CD4-positive, alpha-beta T cell treated with Interleukin-21 for 1 hour (primary cell): ENCODE data around the gene SLC30A1.
"Not testable (repeated sequence)": the region's sequence is repeated elsewhere in the genome, so short reads cannot be mapped to it uniquely, and the experiment has no call there.

Source experiments
- DNase-seq: peaks from one replicate; pipeline ENCODE4 v3.0.0-alpha.2; 2020

Gene SLC30A1

DNA sequence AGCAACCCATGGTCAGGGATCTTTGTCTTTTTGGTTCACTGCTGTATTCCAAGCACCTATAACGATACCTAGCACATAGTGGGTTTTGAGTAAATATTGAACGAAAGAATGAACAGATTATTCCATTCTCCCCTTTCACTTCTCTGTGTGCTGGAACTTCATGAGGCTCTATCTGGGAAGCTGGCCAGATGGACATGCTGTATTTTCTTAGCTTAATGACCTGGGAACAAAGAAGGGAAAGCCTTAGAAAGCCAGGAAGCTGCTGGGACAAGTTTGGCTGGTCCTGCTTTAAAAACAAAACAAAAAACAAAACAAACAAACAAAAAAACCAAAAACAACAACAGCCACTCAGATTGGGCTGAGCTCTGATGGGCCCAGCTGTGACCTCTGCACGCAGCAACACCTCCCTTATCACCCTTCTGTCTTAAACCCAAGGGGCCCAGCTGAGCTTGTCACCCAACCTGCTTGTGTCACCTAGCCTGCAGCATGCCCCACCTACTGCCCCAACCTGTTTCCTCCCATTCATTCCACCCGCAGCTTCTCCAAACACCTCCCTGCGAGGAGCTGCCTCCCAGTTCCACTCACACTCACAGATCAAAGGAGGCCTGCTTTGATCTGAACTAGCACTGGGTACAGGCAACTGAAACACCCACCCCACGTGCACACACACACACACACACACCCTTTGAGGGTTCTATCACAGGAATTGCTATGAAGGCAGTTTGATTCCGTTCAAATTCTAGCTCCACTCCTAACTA is 37.1 kb downstream of the SLC30A1 start:
- DNase-seq, result no peak

GRCh38 chr1:211541278-211541677 is 37.7 kb downstream of the SLC30A1 start:
- no peak for DNase-seq

DNA sequence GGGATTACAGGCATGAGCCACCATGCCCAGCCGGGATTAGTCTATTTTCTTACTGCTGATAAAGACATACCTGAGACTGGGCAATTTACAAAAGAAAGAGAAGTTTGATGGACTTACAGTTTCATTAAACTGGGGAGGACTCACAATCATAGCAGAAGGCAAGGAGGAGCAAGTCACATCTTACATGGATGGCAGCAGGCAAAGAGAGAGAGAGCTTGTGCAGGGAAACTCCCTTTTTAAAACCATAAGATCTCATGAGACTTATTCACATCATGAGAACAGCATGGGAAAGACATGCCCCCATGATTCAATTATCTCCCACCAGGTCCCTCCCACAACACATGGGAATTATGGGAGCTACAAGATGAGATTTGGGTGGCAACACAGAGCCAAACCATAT is 38.1 kb downstream of the SLC30A1 start:
- not testable (repeated sequence) for DNase-seq

DNA sequence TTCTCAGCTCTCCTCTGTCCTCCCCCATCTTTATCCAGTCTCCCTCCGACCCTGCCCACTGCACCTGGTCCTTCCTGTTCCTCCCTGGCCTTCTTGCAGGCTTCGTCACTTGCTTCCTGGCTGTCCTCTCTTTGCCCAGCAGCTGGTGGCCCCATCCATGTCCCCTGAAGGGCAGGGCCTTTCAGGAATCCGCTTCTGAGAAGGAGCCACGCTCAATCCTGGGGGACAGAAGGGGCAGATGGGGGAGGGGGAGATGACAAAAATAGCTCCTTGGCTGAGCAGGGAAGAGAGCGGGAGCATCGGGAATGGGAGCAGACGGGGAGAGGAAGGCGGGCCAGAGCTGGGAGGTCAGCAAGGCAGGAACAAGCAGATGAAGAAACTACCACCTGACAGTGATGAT is 40.7 kb downstream of the SLC30A1 start:
- no peak for DNase-seq

DNA sequence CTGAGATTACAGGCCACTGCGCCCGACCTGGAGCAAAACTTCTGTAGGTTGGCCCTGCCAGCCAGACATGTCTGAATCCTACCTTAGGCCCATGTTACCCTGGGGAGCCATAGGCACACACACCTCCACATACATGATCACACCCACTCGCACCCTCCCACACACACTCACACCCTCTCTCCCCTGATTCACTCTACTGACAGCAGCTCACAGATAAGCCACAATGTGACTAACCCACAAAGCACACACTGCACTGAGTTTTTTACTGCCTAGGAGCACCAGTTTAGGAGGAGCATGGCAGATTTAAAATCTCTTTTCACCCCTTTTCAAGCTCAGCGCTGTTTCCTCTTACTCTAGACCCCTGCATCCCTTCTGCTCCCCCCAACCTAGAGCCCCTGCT is 41.7 kb downstream of the SLC30A1 start:
- no peak for DNase-seq

DNA sequence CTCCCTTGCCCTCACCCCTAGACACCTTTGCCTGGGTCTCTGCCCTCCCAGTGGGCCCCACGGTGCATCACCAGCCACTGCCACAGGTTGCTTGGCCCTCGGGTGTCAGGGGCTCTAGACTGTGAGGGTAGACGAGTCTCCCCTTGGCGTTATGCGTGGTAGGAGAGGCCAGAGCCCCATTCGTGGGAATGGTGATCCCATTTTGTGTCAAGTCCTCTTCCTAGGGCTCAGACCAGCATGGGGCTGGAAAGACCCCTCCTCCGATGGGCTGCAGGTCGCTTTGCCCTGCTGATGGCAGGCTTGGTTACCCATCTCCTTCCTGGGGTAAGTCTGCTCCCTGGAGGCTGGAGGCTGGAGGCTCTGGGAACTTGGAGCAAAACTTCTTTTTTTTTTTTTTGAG is 42.4 kb downstream of the SLC30A1 start:
- no peak for DNase-seq

GRCh38 chr1:211535346-211535745 is 43.6 kb downstream of the SLC30A1 start:
- DNase-seq, result no peak

DNA sequence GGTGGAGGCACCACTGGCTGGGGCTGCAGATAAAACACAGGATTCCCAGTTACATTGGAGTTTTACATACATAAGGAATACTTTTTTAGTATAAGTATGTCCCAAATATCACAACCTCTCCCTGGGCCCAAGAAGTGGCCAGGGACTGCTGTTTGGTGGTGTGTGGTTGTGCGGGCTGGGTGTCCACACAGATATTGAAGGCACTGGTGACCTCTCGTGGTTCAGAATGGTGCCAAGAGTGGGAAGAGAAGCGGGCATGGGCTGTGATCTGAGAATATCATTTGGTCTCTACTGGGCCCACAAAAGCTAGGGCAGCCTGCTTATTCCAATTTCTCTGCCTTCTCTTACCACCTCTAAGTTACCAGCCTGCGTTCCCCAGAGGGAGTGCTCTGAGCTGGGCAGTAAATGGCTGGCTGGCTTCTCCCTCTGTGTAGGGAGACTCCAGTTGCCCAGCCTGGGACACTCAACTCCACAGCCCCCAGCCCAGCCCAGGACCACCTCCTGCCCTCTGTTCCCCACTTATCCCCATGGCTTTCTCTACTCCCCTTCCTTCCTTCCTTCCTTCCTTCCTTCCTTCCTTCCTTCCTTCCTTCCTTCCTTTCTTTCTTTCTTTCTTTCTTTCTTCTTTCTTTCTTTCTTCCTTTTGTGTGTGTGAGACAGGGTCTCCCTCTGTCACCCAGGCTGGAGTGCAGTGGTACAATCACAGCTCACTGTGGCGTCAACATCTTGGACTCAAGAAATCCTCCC is 44.2 kb downstream of the SLC30A1 start:
- DNase-seq, result no peak

DNA sequence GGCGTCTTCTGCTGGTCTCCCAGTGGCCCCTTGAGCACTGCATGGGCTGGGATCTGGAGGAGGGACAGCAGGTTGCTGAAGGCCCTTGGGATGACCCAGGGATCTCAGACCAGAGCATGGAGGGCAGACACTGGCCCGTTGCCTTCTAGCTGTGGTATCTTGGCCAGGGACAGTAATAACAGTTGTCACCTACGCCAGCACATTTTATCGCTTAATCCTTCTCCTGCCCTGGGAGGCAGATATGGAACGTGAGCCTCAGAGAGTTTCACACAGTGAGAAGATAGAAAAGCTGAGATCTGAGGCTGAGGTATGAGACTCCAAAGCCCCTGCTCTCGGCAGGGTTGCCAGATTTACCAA is 46.9 kb downstream of the SLC30A1 start:
- no peak for DNase-seq

GRCh38 chr1:211531194-211532087 is 47.5 kb downstream of the SLC30A1 start:
- DNase-seq, result no peak

DNA sequence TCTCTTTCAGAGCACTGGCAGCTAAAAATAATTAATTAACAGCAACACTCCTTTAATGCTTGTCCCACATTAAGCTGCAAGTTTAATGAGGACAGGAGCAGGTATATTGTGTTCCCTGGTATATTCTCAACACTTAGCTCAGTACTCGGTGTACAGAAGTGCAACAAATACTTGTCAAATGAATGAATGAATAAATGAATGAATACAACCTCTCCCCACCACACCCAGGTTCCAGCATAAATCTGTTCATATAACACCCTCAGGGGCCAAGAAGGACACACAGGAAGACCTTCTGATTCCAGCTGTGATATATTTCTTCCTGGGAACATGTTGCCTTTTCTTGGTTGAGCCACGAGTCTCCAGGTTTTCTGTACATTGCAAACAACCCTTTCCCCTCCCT is 48.9 kb downstream of the SLC30A1 start:
- DNase-seq, result no peak

- DNase-seq, result no peak
Observed at GRCh38 chr1:211529453-211529852, 49.5 kb downstream of the SLC30A1 start.

GRCh38 chr1:211529011-211529410 is 50.0 kb downstream of the SLC30A1 start:
- DNase-seq, result no peak

DNA sequence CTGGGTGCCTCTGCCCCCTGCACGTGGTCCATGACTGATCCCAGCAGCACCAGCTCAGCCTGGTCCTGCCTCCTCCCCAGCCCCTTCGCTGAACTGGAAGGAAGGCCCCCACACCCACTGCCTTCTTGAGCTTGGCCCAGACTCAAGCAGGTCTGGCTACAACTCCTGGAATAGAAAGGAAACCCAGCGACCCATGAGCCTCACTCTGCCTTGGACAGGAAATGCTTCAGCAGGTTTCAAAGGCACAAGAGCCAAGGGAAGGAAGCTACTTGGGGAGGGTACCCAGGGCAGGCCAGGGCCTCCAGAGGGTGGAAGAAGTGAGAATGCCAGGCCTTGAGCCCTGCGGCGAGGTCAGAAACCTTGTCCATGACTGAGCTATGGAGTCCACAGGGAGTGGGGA is 51.1 kb downstream of the SLC30A1 start:
- DNase-seq, result no peak

- DNase-seq, result no peak
Observed at GRCh38 chr1:211527006-211527405, 52.0 kb downstream of the SLC30A1 start.

DNA sequence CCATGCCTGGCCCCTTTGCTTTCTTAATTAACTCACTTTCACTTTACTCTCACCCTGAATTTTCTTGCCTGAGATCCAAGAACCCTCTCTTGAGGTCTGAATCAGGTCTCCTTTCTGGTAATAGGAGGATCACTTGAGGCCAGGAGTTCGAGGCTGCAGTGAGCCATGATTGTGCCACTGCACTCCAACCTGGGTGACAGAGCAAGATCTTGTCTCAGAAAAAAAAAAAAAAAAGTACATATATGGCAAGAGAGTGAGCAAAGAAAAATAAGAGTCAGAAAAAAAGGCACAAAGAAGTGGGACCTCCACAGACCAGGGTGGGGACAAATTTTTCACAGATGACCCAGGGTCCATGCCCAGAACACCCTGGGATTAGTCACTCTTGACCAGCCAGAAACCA is 52.9 kb downstream of the SLC30A1 start:
- DNase-seq, result no peak

DNA sequence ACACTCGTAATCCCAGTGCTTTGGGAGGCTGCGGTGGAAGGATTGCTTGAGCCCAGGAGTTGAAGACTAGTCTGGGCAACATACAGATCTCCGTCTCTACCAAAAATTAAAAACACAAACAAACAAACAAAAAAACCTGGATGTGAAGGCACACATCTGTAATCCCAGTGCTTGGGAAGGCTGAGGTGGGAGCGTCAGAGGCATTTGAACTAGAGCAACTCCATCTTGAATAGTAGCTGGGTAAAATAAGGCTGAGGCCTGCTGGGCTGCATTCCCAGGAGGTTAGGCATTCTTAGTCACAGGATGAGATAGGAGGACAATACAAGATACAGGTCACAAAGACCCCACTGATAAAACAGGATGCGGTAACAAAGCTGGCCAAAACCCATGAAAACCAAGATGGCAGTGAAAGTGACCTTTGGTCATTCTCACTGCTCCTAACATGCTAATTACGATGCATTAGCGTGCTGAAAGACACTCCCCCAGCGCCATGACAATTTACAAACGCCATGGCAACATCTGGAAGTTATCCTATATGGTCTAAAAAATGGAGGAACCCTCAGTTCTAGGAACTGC is 53.8 kb downstream of the SLC30A1 start:
- no peak for DNase-seq

DNA sequence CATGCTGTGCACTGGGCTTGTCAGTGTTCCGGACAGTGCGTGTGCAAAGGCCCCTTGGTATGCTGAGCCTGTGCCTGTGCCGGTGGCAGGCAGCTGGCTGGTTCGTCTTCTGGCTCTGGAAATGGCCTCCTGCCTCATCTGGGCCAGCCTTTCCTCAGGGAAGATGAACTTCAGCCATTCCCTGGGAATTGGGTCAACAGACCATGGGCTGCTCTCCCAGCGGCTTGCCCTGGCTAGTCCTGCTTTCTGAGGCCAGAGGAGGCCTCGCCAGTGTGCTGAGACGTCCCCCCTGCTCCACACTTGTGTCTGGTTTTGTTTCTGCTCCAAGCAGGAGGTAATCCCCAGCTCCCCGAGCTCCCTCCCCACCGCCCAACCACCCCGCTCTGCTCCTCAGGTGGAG is 54.4 kb downstream of the SLC30A1 start:
- no peak for DNase-seq

DNA sequence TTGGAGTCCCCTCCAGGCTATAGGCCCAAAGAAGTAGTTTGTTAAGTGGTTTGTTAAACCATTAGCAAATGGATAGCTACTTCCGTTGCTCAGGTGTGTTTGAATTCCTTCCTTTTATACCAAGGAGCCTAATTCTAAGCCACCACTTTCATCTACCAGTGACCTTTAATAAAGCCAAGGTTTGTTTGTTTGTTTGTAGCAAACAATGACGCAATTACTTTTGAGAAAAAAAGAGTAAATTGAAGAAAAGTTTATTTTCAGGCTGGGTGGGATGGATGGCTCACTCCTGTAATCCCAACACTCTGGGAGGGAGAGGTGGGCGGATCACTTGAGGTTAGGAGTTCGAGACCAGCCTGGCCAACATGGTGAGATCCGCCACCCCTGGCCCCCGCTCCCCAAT is 56.2 kb downstream of the SLC30A1 start:
- DNase-seq, result no peak
